ENCODE data around the gene PRSS2. TPM values are rescaled to one million over a fixed set of nuclear protein-coding genes. Genes with fewer than 3 reads are reported as not detected.

The PRSS2 gene
- total RNA-seq, 1 donor, result not detected

DNA sequence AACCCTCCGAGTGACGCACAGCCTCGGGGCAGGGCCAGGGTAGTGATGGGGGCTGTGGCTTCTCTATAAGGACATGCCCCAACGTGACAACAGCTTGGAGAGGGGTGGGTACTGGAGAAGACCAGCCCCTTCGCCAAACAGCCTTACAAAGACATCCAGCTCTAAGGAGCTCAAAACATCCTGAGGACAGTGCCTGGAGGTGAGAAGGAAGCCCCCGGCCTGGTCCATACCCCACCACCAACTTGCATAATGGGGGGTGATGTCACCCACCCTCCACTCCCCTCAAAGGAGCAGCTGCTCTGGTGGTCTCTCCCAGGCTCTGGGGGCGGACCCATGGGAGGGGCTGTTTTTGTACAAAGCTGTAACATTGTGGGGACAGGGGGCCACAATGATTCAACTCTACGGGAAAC is 15.1 kb downstream of the PRSS2 start:
- no peaks in the 10 kb centered on the region for H4K20me1 ChIP-seq (ENCODE audit: insufficient read depth, low read length)
- H3K9me3 ChIP-seq (ENCODE audit: low read depth, low read length), result no peaks in the 10 kb centered on the region
- peaks cover 4% of the 10 kb centered on the region for H3K27me3 ChIP-seq (ENCODE audit: insufficient read depth, low read length)
- peaks cover 4% of the 10 kb centered on the region for H3K4me1 ChIP-seq (ENCODE audit: insufficient read depth, low read length)
- H3K4me3 ChIP-seq (ENCODE audit: insufficient read depth, low read length), result no peak overlapping the region
- H3K4me2 ChIP-seq (ENCODE audit: insufficient read depth, low read length), result no peak overlapping the region
- no peaks in the 10 kb centered on the region for H3K36me3 ChIP-seq (ENCODE audit: insufficient read depth, low read length)
- H3K79me2 ChIP-seq (ENCODE audit: insufficient read depth, low read length), result no peaks in the 10 kb centered on the region
- H3K27ac ChIP-seq (ENCODE audit: low read depth, low read length), result no peak overlapping the region
- no peak for DNase-seq (ENCODE audit: insufficient read length, low spot score, missing footprints)
- H2AFZ ChIP-seq (ENCODE audit: low read length), result no peak overlapping the region
- TF ChIP-seq, protein P1, sequence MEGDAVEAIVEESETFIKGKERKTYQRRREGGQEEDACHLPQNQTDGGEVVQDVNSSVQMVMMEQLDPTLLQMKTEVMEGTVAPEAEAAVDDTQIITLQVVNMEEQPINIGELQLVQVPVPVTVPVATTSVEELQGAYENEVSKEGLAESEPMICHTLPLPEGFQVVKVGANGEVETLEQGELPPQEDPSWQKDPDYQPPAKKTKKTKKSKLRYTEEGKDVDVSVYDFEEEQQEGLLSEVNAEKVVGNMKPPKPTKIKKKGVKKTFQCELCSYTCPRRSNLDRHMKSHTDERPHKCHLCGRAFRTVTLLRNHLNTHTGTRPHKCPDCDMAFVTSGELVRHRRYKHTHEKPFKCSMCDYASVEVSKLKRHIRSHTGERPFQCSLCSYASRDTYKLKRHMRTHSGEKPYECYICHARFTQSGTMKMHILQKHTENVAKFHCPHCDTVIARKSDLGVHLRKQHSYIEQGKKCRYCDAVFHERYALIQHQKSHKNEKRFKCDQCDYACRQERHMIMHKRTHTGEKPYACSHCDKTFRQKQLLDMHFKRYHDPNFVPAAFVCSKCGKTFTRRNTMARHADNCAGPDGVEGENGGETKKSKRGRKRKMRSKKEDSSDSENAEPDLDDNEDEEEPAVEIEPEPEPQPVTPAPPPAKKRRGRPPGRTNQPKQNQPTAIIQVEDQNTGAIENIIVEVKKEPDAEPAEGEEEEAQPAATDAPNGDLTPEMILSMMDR (IDR thresholded peaks at IDR 0.05; ENCODE audit: extremely low read depth, low read depth, low read length), result no peak

DNA sequence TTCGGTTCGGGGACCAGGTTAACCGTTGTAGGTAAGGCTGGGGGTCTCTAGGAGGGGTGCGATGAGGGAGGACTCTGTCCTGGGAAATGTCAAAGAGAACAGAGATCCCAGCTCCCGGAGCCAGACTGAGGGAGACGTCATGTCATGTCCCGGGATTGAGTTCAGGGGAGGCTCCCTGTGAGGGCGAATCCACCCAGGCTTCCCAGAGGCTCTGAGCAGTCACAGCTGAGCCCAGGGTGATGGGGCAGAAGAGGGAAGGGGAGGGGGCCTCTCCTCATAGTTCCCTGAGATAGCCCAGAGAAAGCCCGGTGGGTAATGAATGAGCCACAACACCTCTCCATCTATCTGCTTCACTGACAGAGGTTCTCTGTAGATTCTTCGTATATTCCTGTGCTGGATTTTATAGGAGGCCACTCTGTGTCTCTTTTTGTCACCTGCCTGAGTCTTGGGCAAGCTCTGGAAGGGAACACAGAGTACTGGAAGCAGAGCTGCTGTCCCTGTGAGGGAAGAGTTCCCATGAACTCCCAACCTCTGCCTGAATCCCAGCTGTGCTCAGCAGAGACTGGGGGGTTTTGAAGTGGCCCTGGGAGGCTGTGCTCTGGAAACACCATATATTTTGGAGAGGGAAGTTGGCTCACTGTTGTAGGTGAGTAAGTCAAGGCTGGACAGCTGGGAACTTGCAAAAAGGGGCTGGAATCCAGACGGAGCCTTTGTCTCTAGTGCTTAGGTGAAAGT is 16.4 kb downstream of the PRSS2 start:
- Histone ChIP-seq H3K4me1 (ENCODE audit: insufficient read depth, low read length) (peaks cover 4% of the 10 kb centered on the region), H4K20me1 (ENCODE audit: insufficient read depth, low read length) (no peaks in the 10 kb centered on the region), H3K4me2 (ENCODE audit: insufficient read depth, low read length) (no peak overlapping the region), H3K27ac (ENCODE audit: low read depth, low read length) (no peak overlapping the region), H3K27me3 (ENCODE audit: insufficient read depth, low read length) (peaks cover 4% of the 10 kb centered on the region), H3K4me3 (ENCODE audit: insufficient read depth, low read length) (no peak overlapping the region), H3K79me2 (ENCODE audit: insufficient read depth, low read length) (no peaks in the 10 kb centered on the region), H3K9me3 (ENCODE audit: low read depth, low read length) (no peaks in the 10 kb centered on the region), H3K36me3 (ENCODE audit: insufficient read depth, low read length) (no peaks in the 10 kb centered on the region), H2AFZ (ENCODE audit: low read length) (no peak overlapping the region)
- no peak for DNase-seq (ENCODE audit: insufficient read length, low spot score, missing footprints)
- TF ChIP-seq, protein P1 (IDR thresholded peaks at IDR 0.05; ENCODE audit: extremely low read depth, low read depth, low read length), result no peak

DNA sequence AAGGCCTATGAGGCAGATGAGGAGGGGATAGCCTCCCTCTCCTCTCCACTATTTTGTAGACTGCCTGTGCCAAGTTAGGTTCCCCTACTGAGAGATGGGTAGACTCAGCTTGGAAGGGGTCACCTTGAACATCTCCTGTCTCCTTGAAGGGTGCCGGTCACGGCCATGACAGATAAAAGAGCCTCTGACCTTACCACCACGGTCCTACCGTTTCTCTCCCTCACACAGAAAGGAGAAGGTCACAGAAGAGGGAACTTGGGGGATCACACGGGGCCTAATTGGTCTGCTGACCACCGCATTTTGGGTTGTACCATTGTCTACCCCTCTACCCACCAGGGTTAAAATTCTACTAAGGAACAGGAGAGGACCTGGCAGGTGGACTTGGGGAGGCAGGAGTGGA is 17.0 kb downstream of the PRSS2 start:
- H3K4me1 ChIP-seq (ENCODE audit: insufficient read depth, low read length), result peaks cover 4% of the 10 kb centered on the region
- H3K4me3 ChIP-seq (ENCODE audit: insufficient read depth, low read length), result no peak overlapping the region
- H2AFZ ChIP-seq (ENCODE audit: low read length), result no peak overlapping the region
- TF ChIP-seq, protein P1 (IDR thresholded peaks at IDR 0.05; ENCODE audit: extremely low read depth, low read depth, low read length), result no peak
- no peaks in the 10 kb centered on the region for H4K20me1 ChIP-seq (ENCODE audit: insufficient read depth, low read length)
- peaks cover 6% of the 10 kb centered on the region for H3K27me3 ChIP-seq (ENCODE audit: insufficient read depth, low read length)
- DNase-seq (ENCODE audit: insufficient read length, low spot score, missing footprints), result no peak
- H3K79me2 ChIP-seq (ENCODE audit: insufficient read depth, low read length), result no peaks in the 10 kb centered on the region
- H3K9me3 ChIP-seq (ENCODE audit: low read depth, low read length), result no peaks in the 10 kb centered on the region
- H3K4me2 ChIP-seq (ENCODE audit: insufficient read depth, low read length), result no peak overlapping the region
- H3K36me3 ChIP-seq (ENCODE audit: insufficient read depth, low read length), result no peaks in the 10 kb centered on the region
- H3K27ac ChIP-seq (ENCODE audit: low read depth, low read length), result no peak overlapping the region

DNA sequence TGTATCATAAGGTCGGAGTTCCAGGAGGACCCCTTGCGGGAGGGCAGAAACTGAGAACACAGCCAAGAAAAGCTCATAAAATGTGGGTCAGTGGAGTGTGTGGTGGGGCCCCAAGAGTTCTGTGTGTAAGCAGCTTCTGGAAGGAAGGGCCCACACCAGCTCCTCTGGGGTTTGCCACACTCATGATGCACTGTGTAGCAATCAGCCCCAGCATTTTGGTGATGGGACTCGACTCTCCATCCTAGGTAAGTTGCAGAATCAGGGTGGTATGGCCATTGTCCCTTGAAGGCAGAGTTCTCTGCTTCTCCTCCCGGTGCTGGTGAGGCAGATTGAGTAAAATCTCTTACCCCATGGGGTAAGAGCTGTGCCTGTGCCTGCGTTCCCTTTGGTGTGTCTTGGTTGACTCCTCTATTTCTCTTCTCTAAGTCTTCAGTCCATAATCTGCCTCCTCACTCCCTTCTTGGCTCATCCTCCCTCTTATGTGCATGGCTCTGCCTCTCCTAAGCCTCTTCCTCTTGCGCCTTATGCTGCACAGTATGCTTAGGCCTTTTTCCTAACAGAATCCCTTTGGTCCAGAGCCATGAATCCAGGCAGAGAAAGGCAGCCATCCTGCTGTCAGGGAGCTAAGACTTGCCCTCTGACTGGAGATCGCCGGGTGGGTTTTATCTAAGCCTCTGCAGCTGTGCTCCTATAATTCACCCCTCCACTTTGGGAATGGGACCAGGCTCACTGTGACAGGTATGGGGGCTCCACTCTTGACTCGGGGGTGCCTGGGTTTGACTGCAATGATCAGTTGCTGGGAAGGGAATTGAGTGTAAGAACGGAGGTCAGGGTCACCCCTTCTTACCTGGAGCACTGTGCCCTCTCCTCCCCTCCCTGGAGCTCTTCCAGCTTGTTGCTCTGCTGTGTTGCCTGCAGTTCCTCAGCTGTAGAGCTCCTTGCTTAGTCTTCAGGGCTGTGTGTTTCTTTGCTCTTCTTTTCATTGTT is 17.8 kb downstream of the PRSS2 start:
- DNase-seq (ENCODE audit: insufficient read length, low spot score, missing footprints), result no peak
- no peaks in the 10 kb centered on the region for H3K79me2 ChIP-seq (ENCODE audit: insufficient read depth, low read length)
- no peak overlapping the region for H3K4me3 ChIP-seq (ENCODE audit: insufficient read depth, low read length)
- H3K27me3 ChIP-seq (ENCODE audit: insufficient read depth, low read length), result peaks cover 9% of the 10 kb centered on the region
- H3K27ac ChIP-seq (ENCODE audit: low read depth, low read length), result no peak overlapping the region
- H2AFZ ChIP-seq (ENCODE audit: low read length), result no peak overlapping the region
- H3K36me3 ChIP-seq (ENCODE audit: insufficient read depth, low read length), result no peaks in the 10 kb centered on the region
- TF ChIP-seq, protein P1 (IDR thresholded peaks at IDR 0.05; ENCODE audit: extremely low read depth, low read depth, low read length), result no peak
- H3K9me3 ChIP-seq (ENCODE audit: low read depth, low read length), result no peaks in the 10 kb centered on the region
- no peaks in the 10 kb centered on the region for H4K20me1 ChIP-seq (ENCODE audit: insufficient read depth, low read length)
- H3K4me2 ChIP-seq (ENCODE audit: insufficient read depth, low read length), result no peak overlapping the region
- H3K4me1 ChIP-seq (ENCODE audit: insufficient read depth, low read length), result no peaks in the 10 kb centered on the region
